NCI-H2196 (cell line): ENCODE measurements around the gene CLIC3.
"Not testable (repeated sequence)": the region's sequence is repeated elsewhere in the genome, so short reads cannot be mapped to it uniquely, and the experiment has no call there.

ENCODE experiments used
- DNase-seq: peaks from one replicate; lab custom pipeline; 2025; ENCODE audit not compliant: unreplicated experiment; lab: John Stamatoyannopoulos, UW

Gene CLIC3

GRCh38 chr9:137006116-137007003, 10.0 kb upstream of the CLIC3 start:
- no peak for DNase-seq

- not testable (repeated sequence) for DNase-seq
Measured at GRCh38 chr9:137004285-137004684, 7.9 kb upstream of the CLIC3 start.

GRCh38 chr9:137002646-137003041, 6.3 kb upstream of the CLIC3 start:
- DNase-seq, result no peak

- no peak for DNase-seq
Measured at GRCh38 chr9:137001857-137002645, 5.7 kb upstream of the CLIC3 start.

GRCh38 chr9:137000177-137000930, 4.0 kb upstream of the CLIC3 start:
- DNase-seq, result no peak

- no peak for DNase-seq
Measured at GRCh38 chr9:136997830-136998234, 1.5 kb upstream of the CLIC3 start.

GRCh38 chr9:136997371-136997770, 1.0 kb upstream of the CLIC3 start:
- no peak for DNase-seq

- DNase-seq, result peak; percentile 27
Measured at GRCh38 chr9:136995772-136996311, 526 bp downstream of the CLIC3 start.

GRCh38 chr9:136995362-136995761, 1.0 kb downstream of the CLIC3 start:
- DNase-seq, result no peak

- no peak for DNase-seq
Measured at GRCh38 chr9:136994888-136995230, 1.5 kb downstream of the CLIC3 start.

GRCh38 chr9:136994180-136994887, 2.0 kb downstream of the CLIC3 start:
- DNase-seq, result no peak

GRCh38 chr9:136992819-136993369, 3.5 kb downstream of the CLIC3 start:
- no peak for DNase-seq

- DNase-seq, result peak; percentile 88
Measured at GRCh38 chr9:136991993-136992818, 4.2 kb downstream of the CLIC3 start, which contains the start of gene PAXX. PAXX (plus strand) TSS chr9:136992422; CDS start chr9:136992444, 22 bp downstream.

GRCh38 chr9:136990242-136990911, 6.0 kb downstream of the CLIC3 start:
- no peak for DNase-seq

GRCh38 chr9:136988872-136989271, 7.5 kb downstream of the CLIC3 start:
- DNase-seq, result no peak

- no peak for DNase-seq
Measured at GRCh38 chr9:136985853-136986252, 10.5 kb downstream of the CLIC3 start.

- no peak for DNase-seq
Measured at GRCh38 chr9:136985027-136985602, 11.3 kb downstream of the CLIC3 start.

- no peak for DNase-seq
Measured at GRCh38 chr9:136984464-136985026, 11.8 kb downstream of the CLIC3 start.
